Natural killer cell (primary cell): ENCODE data around the gene CEP55. TPM values are rescaled to one million over a fixed set of nuclear protein-coding genes. Genes with fewer than 3 reads are reported as not detected.

ENCODE experiments used
- ATAC-seq, 3 donors: fragments of 150-1000 bp in 2 of 3; fragments of 200-7000 bp in 1 of 3; cut with Tn5 transposase; 1 replicate in 1 of 3; 2 replicates in 2 of 3; pipeline ENCODE4 v1.10.0; 2021; ENCODE audit warnings: mild to moderate bottlenecking in 2 of 3, moderate library complexity in 2 of 3
- DNase-seq, 2 donors: peaks; one replicate each; pipeline versions ENCODE4 v3.0.0 to v3.0.0-alpha.2; 2013 to 2021; ENCODE audit warnings: mixed read lengths in 1 of 2
- H3K27ac ChIP-seq: one replicate; pipeline ENCODE4 v1.5.1; 2013; ENCODE audit warnings: mild to moderate bottlenecking, low read length
- H3K27me3 ChIP-seq: one replicate; pipeline ENCODE4 v1.6.1; 2013; ENCODE audit warnings: low read length; ENCODE audit not compliant: control insufficient read depth, insufficient read depth
- H3K36me3 ChIP-seq: one replicate; pipeline ENCODE4 v1.6.1; 2013; ENCODE audit warnings: low read length; ENCODE audit not compliant: control insufficient read depth, insufficient read depth
- H3K4me1 ChIP-seq: one replicate; pipeline ENCODE4 v1.6.1; 2013; ENCODE audit warnings: low read length; ENCODE audit not compliant: control insufficient read depth, insufficient read depth
- H3K4me3 ChIP-seq: one replicate; pipeline ENCODE4 v1.5.1; 2013; ENCODE audit warnings: low read length
- H3K9me3 ChIP-seq: one replicate; pipeline ENCODE4 v1.6.1; 2013; ENCODE audit warnings: low read length; ENCODE audit not compliant: control insufficient read depth, insufficient read depth
- H3K27ac Mint-ChIP-seq, 2 donors: one replicate each; pipeline ENCODE4 v1.8.0; 2022; ENCODE audit warnings: mild to moderate bottlenecking in 2 of 2, mixed read lengths in 2 of 2, moderate library complexity in 1 of 2
- H3K27me3 Mint-ChIP-seq, 2 donors: one replicate each; pipeline ENCODE4 v1.8.0; 2022; ENCODE audit warnings: low read depth in 2 of 2, mixed read lengths in 2 of 2
- H3K36me3 Mint-ChIP-seq: one replicate; pipeline ENCODE4 v1.8.0; 2022; ENCODE audit warnings: mixed read lengths
- H3K4me1 Mint-ChIP-seq, 2 donors: one replicate each; pipeline ENCODE4 v1.8.0; 2022; ENCODE audit warnings: mixed read lengths in 2 of 2
- H3K4me3 Mint-ChIP-seq: one replicate; pipeline ENCODE4 v1.8.0; 2022; ENCODE audit warnings: mild to moderate bottlenecking, moderate library complexity, mixed read lengths
- H3K9me3 Mint-ChIP-seq, 2 donors: one replicate each; pipeline ENCODE4 v1.8.0; 2022; ENCODE audit warnings: mixed read lengths in 2 of 2
- CTCF ChIP-seq: fragments of 200-600 bp; IDR thresholded peaks from one replicate; pipeline ENCODE4 v1.8.0; 2022; ENCODE audit warnings: antibody characterized with exemption
- WGBS: methylation state at CpG from one replicate; pipeline ENCODE4 v1.1.7; 2013; ENCODE audit warnings: missing lambda C conversion rate; ENCODE audit not compliant: insufficient coverage; 5-methylcytosine and 5-hydroxymethylcytosine counted together
- intact Hi-C: fragments of 100-400 bp; cut with micrococcal nuclease; formaldehyde crosslinking; loops from one replicate; pipeline ENCODE4 v1.14.2; 2022
- total RNA-seq, 4 donors: library from RNA; stranded (reverse); fragments of 120-200 nt in 1 of 4; gene quantifications; one replicate each; pipeline versions ENCODE4 v1.2.3 to v1.2.4, GENCODE V29; 2013 to 2022

The CEP55 gene
- total RNA-seq, 3 donors from 2014 or later (not counting 1 experiment from before 2014, with no cell fraction given) = 0.35 to 0.85 (median 0.50) TPM

GRCh38 chr10:93495654-93496321, 624 bp upstream of the CEP55 start:
- H3K9me3 ChIP-seq = no peaks in the 10 kb centered on the region
- Mint-ChIP-seq H3K4me1 (peaks cover 11 to 18% of the 10 kb centered on the region in 2 donors), H3K27ac (peak overlapping the region; percentile 21 to 79), H3K27me3 (peaks cover 14 to 16% of the 10 kb centered on the region in 2 donors), H3K36me3 (no peaks in the 10 kb centered on the region), H3K4me3 (peak overlapping the region; percentile 91), H3K9me3 (no peaks in the 10 kb centered on the region)
- no peaks in the 10 kb centered on the region for H3K36me3 ChIP-seq
- intact Hi-C loops = loop anchor here (5.0 kb wide), 2 partner anchors 207 to 648 kb away; partner anchors contain the start of genes EXOC6 and FRA10AC1
- DNase-seq (peak in 1 of 2 donors; percentile 38), ATAC-seq (peak; percentile 6 to 11 (median 7))
- peak overlapping the region; percentile 95 for H3K4me3 ChIP-seq
- TF ChIP-seq CTCF = no peak
- H3K4me1 ChIP-seq = peaks cover 14% of the 10 kb centered on the region
- no peak overlapping the region for H3K27ac ChIP-seq
- no peaks in the 10 kb centered on the region for H3K27me3 ChIP-seq
- WGBS = 3% methylated on average over 25 of the region's 28 CpGs

- peak overlapping the region; percentile 71 for H3K4me3 Mint-ChIP-seq
- peak in 1 of 2 donors; percentile 15 for DNase-seq
- no peaks in the 10 kb centered on the region for H3K9me3 ChIP-seq
- H3K4me3 ChIP-seq = no peak overlapping the region
- H3K36me3 Mint-ChIP-seq = no peaks in the 10 kb centered on the region
- TF ChIP-seq CTCF = no peak
- H3K9me3 Mint-ChIP-seq = no peaks in the 10 kb centered on the region
- H3K36me3 ChIP-seq = no peaks in the 10 kb centered on the region
- no peak for ATAC-seq
- no peak overlapping the region for H3K27ac ChIP-seq
- peaks cover 11 to 18% of the 10 kb centered on the region in 2 donors for H3K4me1 Mint-ChIP-seq
- intact Hi-C loops = loop anchor here (5.0 kb wide), 2 partner anchors 204 to 651 kb away; partner anchors contain the start of genes EXOC6 and FRA10AC1
- peak overlapping the region in 1 of 2 donors; percentile 24 for H3K27ac Mint-ChIP-seq
- peaks cover 14% of the 10 kb centered on the region for H3K4me1 ChIP-seq
- H3K27me3 Mint-ChIP-seq = peaks cover 4 to 10% of the 10 kb centered on the region in 2 donors
- 20% methylated on average over 5 of the region's 5 CpGs for WGBS
- H3K27me3 ChIP-seq = no peaks in the 10 kb centered on the region
Measured at GRCh38 chr10:93498166-93498565, 1.8 kb downstream of the CEP55 start.

- H3K4me1 Mint-ChIP-seq = peaks cover 5 to 6% of the 10 kb centered on the region in 2 donors
Measured at GRCh38 chr10:93501650-93502049, 5.2 kb downstream of the CEP55 start.

More at GRCh38 chr10:93501650-93502049, 5.2 kb downstream of the CEP55 start:
- Histone ChIP-seq H3K27me3 (no peaks in the 10 kb centered on the region), H3K4me3 (no peak overlapping the region), H3K9me3 (no peaks in the 10 kb centered on the region), H3K4me1 (peaks cover 4% of the 10 kb centered on the region), H3K36me3 (no peaks in the 10 kb centered on the region), H3K27ac (no peak overlapping the region)
- no peaks in the 10 kb centered on the region for H3K9me3 Mint-ChIP-seq
- H3K4me3 Mint-ChIP-seq = no peak overlapping the region
- intact Hi-C loops = no loop called here
- no peak overlapping the region for H3K27ac Mint-ChIP-seq
- H3K36me3 Mint-ChIP-seq = no peaks in the 10 kb centered on the region
- no peak for ATAC-seq
- TF ChIP-seq CTCF = no peak
- no peak for DNase-seq
- no peaks in the 10 kb centered on the region for H3K27me3 Mint-ChIP-seq
